Fibroblast of skin of left biceps (primary cell): ENCODE measurements around the gene SSH2.
"Not testable (repeated sequence)": the region's sequence is repeated elsewhere in the genome, so short reads cannot be mapped to it uniquely, and the experiment has no call there.

Experiments used
- DNase-seq, 2 experiments: peaks; one replicate each; pipeline ENCODE4 v3.0.0-alpha.2; 2013; ENCODE audit warnings: low read depth in 2 of 2

Gene SSH2

DNA sequence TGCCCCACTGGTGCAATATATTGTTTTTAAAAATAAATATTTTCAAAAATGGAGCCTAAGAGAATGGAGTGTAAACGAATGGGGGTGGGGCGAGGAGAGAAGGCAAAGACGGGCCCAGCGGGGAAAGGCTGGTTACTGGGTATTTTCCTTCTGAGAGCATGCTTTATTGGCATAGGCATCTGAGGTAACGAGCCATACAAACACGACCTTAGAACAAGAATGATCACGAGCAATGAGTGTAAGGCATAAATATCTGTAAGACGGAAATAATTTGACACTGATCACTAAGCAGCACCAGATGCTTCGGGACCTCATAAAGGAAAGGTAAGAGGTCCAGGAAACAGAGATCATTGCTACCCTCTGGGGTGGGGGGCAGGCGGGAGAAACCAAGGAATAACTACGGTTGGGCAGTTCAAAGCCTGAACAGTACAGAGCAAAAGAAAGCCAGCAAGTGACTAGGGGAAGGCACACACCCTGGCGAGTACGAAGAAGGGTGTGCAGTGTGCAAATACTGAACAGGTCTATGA is 959 bp downstream of the SSH2 start:
- no peak for DNase-seq

DNA sequence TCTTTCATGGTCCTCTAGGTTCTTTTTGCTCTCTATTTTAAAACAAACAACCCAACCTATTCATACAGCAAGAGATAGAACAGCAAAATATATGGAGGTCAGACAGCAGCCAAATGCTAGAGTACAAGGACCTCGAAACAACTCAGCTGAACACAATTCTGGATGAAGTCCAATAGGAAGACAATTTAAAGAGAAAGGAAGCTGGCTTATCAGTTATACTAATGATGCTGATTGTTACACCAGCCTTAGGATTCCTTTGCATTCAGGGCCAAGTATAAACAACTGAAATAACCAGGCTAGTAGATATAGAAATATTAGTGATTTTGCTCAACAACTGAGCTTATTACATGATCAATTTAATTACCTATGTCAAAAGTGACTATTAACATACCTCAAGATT is 2.5 kb downstream of the SSH2 start:
- no peak for DNase-seq

DNA sequence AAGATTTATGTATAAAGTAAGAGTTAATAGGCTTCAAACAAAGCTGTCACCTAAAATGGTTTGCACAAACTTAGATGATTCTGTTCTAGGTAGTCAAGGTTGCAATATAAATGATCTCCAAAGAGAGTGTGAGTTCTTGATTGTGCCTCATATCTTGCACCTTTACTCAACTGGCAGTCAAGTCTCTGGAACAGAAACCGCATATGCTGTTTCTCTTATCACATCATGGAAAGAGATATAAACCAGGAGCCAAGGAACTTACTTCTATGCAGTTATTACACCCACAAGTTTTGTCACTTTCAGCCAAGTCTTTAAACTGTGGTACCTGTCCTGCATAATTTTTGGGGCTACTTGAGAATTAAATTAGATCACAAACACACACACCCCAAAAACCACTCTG is 5.2 kb downstream of the SSH2 start:
- no peak for DNase-seq

DNA sequence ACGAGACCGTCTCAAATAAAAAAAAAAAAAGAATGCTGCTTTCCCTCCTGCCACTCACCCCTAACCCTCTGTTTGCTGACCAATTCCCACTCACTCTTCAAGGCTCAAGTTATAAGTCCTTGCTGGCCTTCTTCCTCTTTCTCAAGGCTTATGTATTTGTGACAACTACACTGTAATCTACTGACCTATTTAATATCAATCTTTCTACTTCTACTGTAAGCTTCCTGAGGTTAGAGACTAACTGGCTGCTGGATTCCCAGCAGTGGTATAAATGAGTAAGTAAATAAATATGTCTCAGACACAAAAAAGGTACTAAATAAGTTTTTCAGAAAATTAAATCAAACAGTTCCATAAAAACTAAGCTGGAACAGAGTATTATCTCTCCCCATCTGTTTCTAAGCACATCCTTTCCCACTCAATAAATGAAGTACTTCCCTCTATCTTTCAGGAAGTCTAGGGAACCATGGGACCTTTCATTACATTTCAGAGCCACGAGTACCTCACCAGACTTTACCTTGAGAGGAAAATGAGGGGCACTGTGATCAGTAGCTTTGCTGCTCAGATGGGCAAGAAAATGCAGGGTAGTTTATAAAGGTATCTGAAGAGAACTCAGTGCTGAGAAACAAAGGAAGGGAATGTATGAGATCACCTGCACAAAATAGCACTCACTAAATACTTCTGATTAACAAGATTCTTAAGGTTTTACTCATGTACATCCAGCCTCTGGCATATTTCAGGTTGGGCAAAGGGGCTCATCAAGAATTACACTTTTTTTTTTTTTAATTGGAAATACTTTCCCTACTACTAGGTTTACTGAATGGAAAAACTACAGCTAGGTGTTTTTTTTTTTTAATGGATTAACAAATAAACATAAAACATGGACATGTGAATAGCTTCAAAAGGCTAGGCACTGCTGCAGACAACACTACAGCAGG is 10.8 kb downstream of the SSH2 start:
- no peak for DNase-seq

DNA sequence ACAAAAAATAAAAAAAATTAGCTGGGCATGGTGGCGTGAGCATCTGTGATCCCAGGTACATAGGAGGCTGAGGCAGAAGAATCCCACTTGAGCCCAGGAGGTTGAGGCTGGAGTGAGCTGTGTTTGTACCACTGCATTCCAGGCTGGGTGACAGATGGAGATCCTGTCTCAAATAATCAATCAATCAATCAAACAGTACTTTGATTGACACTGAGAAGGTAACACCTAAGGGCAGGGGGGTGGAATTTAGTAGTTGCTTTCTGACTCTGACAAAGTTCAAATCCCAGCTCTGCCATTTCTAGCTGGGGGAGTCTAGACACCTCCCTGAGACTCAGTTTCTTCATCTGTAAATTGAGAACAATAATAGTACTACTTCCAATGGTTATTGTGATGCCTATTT is 12.0 kb downstream of the SSH2 start:
- DNase-seq, result no peak

DNA sequence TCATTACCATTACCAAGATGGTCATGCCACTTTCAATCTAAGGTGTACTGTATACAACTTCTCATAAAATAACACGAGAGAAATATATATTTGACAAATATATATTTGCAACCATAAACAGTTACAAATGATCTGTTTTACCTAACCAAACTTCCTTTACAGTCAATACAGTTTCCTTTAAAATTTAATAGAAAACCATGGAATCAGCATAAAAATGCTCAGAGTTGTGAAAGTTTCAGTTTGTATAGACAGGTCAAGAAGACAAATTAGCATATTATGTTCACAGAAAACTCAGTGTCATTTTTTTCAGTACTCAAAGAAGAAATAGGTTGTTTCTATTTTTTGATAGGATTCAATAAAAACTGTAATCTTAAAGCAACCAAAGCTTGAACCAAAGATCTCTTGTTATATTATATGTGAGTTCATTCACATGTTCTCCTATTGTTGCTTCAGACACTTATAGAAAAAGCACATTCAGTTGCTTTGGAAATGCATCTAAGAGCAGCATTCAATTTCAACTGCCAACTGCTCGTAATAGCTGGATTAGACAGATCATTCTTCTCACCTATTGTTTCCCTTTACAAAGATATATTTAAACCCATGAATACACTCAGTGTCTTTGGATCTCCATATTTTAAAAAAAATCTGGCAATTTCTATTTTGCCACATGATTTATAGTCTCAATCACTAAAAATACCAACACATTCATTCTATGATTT is 15.1 kb downstream of the SSH2 start:
- DNase-seq, result no peak

DNA sequence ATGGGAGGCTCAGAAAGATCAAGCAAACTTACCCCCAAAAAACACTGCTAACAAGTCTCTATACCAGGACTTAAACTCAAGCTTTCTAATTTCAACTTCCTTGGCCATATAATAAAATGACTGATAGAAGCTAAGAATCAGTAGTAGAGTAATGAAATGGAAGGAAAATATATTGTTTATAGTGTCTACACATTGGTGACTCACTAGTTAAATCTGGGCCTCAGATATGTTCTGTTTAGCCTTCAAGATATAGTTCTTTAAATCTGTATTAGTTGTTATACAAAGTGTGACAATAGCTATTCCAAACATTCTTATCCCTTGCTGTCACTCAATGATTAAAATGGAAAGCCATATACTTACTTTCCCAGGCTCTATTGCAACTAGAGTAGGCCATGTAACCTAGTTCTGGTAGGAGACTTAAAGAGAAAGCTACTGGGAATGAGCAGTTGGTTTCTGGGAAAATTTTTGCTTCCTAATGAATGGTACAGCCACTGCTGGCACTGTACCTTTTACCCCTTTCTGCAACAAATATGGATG is 18.3 kb downstream of the SSH2 start:
- no peak for DNase-seq

DNA sequence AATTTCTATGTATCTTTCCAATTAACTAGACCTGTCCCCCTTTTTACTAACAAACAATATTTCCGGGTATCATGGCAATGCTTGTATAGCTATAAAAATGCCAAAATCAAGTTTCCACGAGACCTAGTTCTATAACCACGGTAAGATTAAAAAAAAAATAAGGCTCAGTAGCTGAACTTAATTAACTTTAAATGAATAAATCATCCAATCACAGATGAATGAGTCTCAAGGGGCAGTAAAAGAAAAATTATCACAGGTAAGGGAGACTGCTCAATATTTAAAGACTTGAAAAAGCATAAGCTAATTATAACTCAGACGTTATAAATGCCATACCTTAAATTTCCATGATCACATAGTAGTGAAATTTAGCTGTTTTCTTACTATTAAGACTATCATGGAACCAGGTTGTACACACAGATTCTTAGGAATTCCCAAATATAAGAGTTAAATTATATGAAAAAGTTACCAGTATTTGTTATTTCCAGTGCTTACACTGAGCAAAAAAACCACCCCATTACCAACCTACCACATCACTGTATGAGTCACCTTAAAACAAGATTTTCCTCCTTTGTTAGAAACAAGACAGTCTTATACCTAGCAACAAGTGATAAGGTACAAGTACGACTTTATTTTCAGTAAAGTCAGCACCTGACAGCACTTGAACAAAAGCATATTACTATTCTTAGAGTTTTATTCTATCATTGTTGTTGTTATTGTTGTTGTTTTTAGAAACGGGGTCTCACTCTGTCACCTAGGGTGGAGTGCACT is 20.6 kb downstream of the SSH2 start:
- no peak for DNase-seq

DNA sequence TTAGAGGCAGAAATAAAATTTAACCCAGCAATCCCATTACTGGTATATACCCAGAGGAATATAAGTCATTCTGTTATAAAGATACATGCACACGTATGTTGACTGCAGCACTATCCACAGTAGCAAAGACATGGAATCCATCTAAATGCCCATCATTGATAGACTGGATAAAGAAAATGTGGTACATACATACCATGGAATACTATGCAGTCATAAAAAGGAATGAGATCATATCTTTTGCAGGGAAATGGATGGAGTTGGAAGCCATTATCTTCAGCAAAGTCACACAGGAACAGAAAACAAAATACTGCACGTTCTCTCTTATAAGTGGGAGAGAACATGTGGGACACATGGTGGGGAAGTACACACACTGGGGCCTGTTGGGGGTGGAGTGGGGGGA is 23.1 kb downstream of the SSH2 start:
- DNase-seq, result no peak

DNA sequence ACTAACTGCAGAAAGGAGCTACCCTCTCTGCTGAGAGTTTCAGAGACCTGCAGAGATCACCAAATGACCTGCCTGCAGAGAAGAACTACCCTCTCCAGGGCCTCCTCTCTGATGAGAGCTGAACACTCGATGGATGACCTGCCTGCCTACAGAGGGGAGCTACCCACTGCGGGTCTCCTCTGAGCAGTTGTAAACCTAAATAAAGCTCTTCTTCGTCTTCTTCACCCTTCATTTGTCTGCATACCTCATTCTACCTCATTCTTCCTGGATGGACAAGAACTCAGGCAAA is 24.2 kb downstream of the SSH2 start:
- DNase-seq, result no peak

DNA sequence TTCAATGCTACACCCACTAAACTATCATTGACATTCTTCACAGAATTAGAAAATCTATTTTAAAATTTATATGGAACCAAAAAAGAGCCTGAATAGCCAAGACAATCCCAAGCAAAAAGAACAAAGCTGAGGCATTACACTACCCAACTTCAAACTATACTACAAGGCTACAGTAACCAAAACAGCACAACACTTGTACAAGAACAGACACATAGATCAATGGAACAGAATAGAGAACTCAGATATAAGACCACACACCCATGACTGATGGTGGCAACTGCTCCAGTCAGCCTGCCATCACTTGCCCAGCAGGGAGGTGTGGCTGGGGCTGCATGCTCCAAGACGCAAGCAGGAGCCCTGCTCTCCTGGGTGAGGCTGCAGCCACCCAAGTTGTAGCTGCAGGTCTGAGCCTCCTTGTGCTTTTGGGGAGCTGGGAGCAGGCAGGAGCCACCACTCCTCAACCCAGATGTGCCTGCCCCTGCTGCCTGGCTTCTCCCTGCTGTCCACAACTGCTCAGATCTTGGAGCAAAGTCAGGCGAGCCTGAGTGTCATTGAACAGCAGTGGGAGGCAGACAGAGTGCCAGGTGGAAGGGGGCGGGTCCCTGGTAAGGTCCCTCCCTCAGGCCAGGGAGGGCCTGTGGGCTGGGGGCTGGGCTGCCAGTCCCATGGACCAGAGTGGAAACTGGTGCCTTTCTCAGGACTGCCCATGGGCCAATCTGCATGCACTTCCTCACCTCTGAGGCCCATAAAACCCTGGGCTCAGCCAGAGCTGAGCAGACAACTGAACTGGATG is 24.7 kb downstream of the SSH2 start:
- DNase-seq, result no peak

DNA sequence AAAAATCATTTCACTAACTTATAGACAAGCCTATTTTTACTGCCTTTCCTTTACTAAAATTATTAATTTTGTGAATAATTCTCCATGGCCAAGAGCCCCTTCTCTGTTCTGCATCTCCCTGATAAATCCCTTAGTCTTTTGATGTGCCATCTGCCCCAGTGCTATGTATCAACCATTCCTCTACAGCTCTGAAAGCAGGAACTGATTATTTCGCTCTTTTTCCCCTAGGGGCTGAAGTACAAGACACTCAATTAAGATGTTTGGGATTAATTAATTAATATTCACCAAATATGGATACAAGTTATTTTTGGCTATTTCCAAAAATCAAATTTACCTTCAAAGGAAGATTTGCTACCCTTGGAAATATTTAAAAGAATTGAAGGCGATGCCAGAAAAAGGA is 26.6 kb downstream of the SSH2 start:
- DNase-seq, result no peak

DNA sequence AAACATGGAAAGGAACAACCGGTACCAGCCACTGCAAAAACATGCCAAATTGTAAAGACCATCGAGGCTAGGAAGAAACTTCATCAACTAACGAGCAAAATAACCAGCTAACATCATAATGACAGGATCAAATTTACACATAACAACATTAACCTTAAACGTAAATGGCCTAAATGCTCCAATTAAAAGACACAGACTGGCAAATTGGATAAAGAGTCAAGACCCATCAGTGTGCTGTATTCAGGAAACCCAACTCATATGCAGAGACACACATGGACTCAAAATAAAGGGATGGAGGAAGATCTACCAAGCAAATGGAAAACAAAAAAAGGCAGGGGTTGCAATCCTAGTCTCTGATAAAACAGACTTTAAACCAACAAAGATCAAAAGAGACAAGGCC is 32.9 kb downstream of the SSH2 start:
- not testable (repeated sequence) for DNase-seq

DNA sequence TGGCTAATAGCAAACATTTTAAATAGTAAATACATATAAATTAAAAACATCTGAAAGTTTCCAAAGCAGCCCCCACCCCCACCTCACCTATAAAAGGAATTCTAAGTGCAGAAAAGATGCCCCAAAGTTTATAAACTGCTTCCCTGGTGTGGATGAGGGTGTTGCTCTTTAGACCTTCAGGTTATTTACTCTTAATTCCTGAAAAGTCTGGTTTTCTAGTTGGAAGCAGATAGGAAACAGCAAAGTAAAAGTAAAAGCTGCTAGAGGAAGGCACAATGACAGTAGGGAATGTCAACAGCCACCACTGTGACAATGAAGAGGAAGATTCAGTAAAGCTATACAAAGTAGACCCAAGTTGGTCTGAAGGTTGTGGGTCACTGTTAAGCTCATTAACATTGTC is 37.8 kb downstream of the SSH2 start:
- DNase-seq, result no peak

DNA sequence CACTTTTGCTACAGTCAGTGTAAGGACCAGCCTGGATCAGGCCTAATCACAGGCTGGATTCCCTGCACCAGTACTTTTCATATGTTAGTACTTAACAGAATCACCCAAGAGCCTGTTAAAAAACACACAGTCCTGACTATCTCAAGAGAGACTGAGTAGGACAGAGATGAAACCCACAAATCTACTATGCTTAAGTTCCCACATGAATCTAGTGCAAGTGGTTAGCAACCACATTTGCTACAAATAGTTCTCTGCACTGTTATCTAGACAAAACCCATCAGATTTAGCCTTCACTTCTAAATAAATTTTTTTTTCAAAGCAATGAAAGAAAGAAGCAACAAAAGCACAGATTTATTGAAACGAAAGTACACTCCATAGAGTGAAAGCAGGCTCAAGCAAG is 38.9 kb downstream of the SSH2 start:
- no peak for DNase-seq

DNA sequence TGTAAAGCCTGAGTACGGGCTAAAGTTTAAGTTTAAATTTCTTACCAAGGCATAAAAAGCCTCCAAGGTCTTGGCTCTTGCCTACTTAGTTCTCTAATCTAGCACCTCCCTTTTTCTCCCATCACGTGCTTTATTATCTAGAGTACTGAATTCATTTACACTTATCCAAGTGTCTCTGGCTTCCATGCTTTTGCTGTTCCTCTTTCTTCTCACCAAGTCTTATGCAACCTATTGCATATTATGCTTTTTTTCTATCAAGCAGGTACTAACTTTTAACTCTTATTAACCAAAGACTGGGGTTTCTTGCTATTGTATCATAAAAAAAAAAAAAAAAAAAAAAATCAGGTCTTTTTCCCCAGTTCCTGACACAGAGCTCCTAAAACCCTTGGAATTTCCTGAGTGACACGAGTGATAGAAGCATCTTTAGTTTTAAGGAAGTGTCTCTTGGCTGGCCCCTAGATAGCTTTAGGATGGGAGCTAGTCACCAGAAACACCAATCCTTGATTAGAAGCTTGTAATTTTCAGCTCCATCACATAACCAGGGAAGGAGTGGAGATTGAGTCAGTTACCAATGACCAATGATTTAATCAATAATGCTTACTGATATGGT is 44.9 kb downstream of the SSH2 start:
- no peak for DNase-seq

DNA sequence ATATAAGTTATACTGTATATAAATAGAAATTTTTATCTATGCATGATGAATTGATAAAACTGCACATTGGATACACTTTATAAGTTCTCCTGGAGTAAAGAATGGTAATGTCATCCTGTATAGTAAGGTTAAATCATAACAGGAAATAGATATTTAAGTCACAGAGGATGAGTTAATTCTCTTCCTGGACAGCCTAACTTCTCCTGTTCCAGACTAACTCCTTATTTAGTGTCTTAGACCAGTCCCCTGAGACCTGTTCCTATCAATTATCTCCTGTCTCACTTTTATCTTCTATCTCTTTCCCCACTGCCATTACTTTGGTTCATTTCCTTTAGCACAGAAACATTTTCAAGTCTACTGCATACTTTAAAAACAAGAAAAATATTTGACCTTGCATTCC is 46.5 kb downstream of the SSH2 start:
- DNase-seq, result peak; percentile 10 to 14

DNA sequence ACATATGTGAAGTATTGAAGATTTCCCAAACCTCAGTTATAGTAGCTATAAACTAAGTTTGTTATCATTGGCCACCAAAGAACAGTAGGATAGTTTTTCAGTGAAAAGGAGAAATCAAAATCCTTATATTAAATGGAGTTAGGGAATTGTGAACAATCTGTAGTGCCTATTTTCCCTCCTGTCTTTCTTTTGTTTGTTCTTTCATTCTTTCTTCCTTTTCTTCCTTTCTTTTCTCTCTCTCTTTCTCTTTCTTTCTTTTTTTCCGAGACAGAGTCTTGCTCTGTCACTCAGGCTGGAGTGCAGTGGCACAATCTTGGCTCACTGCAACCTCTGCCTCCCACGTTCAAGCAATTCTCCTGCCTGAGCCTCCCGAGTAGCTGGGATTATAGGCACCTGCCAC is 48.8 kb downstream of the SSH2 start:
- no peak for DNase-seq

DNA sequence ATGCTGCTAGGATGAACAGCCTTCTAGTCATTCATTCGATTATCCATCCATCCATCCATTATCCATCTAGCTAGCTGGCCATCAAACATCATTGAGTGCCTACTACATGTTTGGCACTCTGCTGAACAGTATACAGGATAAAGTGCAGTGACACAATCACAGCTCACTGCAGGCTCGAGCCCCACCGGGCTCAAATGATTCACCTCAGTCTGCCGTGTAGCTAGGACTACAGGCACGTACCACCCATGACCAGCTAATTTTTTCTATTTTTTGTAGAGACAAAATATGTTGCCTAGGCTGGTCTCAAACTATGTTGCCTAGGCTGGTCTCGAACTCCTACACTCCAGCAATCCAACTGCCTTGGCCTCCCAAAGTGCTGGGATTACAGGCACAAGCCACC is 50.0 kb downstream of the SSH2 start:
- no peak for DNase-seq

DNA sequence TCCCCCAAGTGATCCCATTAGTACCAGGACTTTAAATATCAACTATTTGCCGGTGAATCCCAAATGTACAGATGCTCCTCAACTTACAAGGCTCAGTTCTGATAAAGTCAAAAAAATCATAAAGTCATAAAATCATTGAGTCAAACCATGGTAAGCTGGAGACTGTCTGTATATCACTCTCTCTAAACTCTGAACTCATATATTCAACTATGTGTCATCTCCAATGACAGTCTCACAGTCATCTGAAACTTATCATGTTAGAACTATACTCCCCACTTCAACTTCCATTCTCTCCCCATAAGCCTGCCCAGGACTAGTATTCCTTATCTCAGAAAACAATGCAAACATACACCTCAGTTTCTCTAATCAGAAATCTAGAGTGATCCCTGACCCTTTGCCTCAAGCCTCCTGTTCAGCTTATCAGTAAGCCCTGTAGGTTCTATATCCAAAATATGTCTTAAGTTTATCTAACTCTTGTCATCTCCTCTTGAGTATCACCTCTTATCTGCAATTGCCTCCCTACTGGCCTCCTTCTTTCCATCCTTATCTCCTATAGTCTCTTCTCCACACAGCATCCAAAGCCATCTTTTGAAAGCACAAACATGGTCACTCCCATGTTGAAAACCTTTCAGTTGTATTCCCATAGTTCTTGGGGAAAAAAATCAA is 55.0 kb downstream of the SSH2 start:
- DNase-seq, result no peak
